MCF 10A (cell line): Measurements from ENCODE around the gene ARHGEF16. TPM values are rescaled to one million over a fixed set of nuclear protein-coding genes. Genes with fewer than 3 reads are reported as not detected.

Experiments
- BruUV-seq: library from RNA; stranded (reverse); fragments of 400-500 nt; replicated peaks from 2 replicates; lab custom pipeline; 2021; lab: Mats Ljungman, UMichigan
- CTCF ChIA-PET: fragments of 300-600 bp; sonication (Branson Sonifier 250); formaldehyde crosslinking; extraction: SDS; loops from one replicate; lab custom pipeline; 2021; ENCODE audit warnings: antibody characterized with exemption, inconsistent platforms; lab: Yijun Ruan, JAX
- POLR2A ChIA-PET: fragments of 300-600, 350-650 bp; sonication (Branson Sonifier 250); formaldehyde crosslinking; extraction: SDS; loops from one replicate; lab custom pipeline; 2020; ENCODE audit warnings: antibody characterized with exemption, inconsistent platforms; lab: Yijun Ruan, JAX
- DNase-seq: peaks from one replicate; pipeline ENCODE4 v3.0.0-alpha.2; 2018; ENCODE audit not compliant: unreplicated experiment
- H3K27ac Mint-ChIP-seq: one replicate; pipeline ENCODE4 v1.8.0; 2022; ENCODE audit warnings: mild to moderate bottlenecking, low read depth, mixed read lengths; ENCODE audit not compliant: unreplicated experiment
- H3K27me3 Mint-ChIP-seq: one replicate; pipeline ENCODE4 v1.8.0; 2022; ENCODE audit warnings: mixed read lengths; ENCODE audit not compliant: insufficient read depth, unreplicated experiment
- H3K36me3 Mint-ChIP-seq: one replicate; pipeline ENCODE4 v1.8.0; 2022; ENCODE audit warnings: mild to moderate bottlenecking, moderate library complexity, mixed read lengths; ENCODE audit not compliant: insufficient read depth, unreplicated experiment
- H3K4me1 Mint-ChIP-seq: one replicate; pipeline ENCODE4 v1.8.0; 2022; ENCODE audit warnings: mixed read lengths; ENCODE audit not compliant: insufficient read depth, unreplicated experiment
- H3K4me3 Mint-ChIP-seq: one replicate; pipeline ENCODE4 v1.8.0; 2022; ENCODE audit warnings: mild to moderate bottlenecking, moderate library complexity, mixed read lengths; ENCODE audit not compliant: unreplicated experiment
- H3K9me3 Mint-ChIP-seq: one replicate; pipeline ENCODE4 v1.8.0; 2022; ENCODE audit warnings: mixed read lengths; ENCODE audit not compliant: unreplicated experiment
- intact Hi-C: fragments of 100-400 bp; cut with micrococcal nuclease; formaldehyde crosslinking; loops from 2 replicates; pipeline ENCODE4 v1.14.1; 2022
- total RNA-seq: library from RNA; stranded (reverse); gene quantifications from 2 replicates; pipeline ENCODE4 v1.2.3, GENCODE V29; 2022
- TF ChIP-seq, protein P1 (sequence below): fragments of 200-600 bp; IDR thresholded peaks from one replicate; pipeline ENCODE4 v1.8.0; 2022; ENCODE audit warnings: antibody characterized with exemption, mild to moderate bottlenecking; ENCODE audit not compliant: unreplicated experiment

The ARHGEF16 gene
- total RNA-seq, 1 experiment from 2014 or later, result 8.6 TPM

DNA sequence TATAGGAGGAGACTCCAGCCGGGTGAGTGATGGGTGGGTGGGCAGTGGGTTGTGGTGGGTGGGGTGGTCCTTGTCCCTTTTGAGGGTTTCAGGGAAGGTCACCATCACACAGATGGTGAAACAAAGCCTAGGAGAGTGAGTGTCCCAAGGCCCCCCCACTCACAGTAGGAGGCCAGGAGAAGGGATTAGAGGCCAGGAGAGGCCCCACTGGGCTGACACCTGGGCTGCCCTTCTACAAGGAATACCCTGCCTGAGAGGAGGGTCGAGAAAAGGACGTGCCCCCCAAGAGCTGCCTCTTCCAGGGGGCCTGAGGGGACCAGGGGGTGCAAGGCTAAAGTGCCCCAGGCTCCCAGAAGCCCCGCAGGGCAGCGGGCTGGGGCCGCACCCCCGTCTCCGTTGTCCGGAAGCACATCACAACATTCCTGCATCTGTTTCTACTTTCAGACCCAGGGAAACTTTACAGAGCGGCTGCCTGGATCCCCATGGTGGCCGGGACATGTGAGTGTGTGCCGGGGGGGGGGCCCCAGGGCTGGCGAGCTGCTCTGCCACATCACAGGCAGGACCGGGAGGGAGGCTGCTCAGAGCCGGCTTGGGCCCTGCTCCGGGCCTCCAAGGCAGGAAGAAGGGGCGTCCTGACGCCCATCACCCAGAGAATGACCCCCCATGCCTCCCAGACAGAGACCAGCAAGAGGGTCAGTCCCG, 68.2 kb downstream of the ARHGEF16 start:
- Mint-ChIP-seq H3K27me3 (no peaks in the 10 kb centered on the region), H3K27ac (no peak overlapping the region), H3K36me3 (peaks cover 6% of the 10 kb centered on the region), H3K9me3 (no peaks in the 10 kb centered on the region), H3K4me3 (no peak overlapping the region), H3K4me1 (no peaks in the 10 kb centered on the region)
- POLR2A ChIA-PET, result interaction anchor here (0.6 kb wide), 1 partner anchor 96 kb away, joined by 3 read pairs; no protein-coding TSS in a partner anchor
- DNase-seq, result no peak
- intact Hi-C loops, result no loop called here
- CTCF ChIA-PET, result no interaction called here
- BruUV-seq, result no TSS peak
- TF ChIP-seq, protein P1, sequence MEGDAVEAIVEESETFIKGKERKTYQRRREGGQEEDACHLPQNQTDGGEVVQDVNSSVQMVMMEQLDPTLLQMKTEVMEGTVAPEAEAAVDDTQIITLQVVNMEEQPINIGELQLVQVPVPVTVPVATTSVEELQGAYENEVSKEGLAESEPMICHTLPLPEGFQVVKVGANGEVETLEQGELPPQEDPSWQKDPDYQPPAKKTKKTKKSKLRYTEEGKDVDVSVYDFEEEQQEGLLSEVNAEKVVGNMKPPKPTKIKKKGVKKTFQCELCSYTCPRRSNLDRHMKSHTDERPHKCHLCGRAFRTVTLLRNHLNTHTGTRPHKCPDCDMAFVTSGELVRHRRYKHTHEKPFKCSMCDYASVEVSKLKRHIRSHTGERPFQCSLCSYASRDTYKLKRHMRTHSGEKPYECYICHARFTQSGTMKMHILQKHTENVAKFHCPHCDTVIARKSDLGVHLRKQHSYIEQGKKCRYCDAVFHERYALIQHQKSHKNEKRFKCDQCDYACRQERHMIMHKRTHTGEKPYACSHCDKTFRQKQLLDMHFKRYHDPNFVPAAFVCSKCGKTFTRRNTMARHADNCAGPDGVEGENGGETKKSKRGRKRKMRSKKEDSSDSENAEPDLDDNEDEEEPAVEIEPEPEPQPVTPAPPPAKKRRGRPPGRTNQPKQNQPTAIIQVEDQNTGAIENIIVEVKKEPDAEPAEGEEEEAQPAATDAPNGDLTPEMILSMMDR, result no peak

DNA sequence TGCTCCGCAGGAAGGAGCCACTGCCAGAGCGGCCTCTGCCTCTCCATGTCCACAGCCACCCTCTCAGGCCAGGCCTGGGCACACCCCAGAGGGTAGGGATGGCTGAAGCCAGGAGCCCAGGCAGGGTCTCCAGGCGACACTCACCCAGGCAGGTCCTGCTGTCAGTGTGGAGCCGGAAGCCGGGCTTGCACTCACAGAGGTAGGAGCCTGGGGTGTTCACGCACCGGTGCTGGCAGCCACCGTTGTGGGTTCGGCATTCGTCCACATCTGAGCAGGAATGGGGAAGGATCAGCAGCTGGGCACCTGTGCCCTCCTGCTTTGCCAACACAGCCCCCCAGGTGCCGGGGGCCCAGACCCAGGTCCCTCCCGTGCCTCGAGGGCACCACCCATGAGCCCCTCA, 69.5 kb downstream of the ARHGEF16 start:
- H3K27ac Mint-ChIP-seq, result no peak overlapping the region
- POLR2A ChIA-PET, result interaction anchor here (1.1 kb wide), 1 partner anchor 17 kb away, joined by 3 read pairs; no protein-coding TSS in a partner anchor
- TF ChIP-seq, protein P1, result no peak
- intact Hi-C loops, result no loop called here
- no peaks in the 10 kb centered on the region for H3K27me3 Mint-ChIP-seq
- CTCF ChIA-PET, result interaction anchor here (0.6 kb wide), 1 partner anchor 41 kb away, joined by 4 read pairs; no protein-coding TSS in a partner anchor
- BruUV-seq, result no TSS peak
- H3K36me3 Mint-ChIP-seq, result peaks cover 6% of the 10 kb centered on the region
- no peaks in the 10 kb centered on the region for H3K4me1 Mint-ChIP-seq
- no peak overlapping the region for H3K4me3 Mint-ChIP-seq
- no peaks in the 10 kb centered on the region for H3K9me3 Mint-ChIP-seq
- DNase-seq, result no peak

DNA sequence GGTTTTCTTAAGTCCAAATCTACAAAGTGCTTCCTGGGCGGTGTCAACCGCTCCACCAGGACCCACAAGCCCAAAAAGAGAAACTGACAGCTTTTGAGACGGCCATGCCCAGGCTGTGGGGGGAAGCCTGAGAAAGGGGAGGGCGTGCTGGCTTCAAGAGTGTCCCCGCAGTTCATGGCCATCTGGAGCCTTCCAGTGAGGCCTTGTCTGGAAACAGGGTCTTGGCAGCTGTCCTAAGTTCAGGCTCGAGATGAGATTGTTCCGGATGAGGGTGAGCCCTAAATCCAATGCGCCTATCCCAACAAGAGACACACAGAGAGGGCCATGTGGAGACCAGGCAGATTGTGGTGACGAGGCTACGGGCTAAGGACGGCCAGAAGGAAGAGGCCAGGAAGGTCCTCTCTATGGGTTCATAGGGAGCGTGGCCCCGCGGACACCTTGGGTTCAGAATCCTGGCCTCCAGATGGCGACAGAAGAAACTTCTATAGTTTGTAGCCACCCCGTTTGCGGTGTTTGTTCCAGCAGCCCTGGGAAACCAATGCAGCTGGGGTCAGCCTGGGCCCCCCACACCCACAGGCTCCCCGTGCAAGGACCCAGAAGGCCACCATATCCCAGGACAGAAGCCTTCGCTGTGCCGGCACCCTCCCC, 70.2 kb downstream of the ARHGEF16 start:
- Mint-ChIP-seq H3K4me3 (no peak overlapping the region), H3K36me3 (peaks cover 6% of the 10 kb centered on the region), H3K4me1 (no peaks in the 10 kb centered on the region), H3K27ac (no peak overlapping the region), H3K9me3 (no peaks in the 10 kb centered on the region), H3K27me3 (no peaks in the 10 kb centered on the region)
- no TSS peak for BruUV-seq
- TF ChIP-seq, protein P1, result no peak
- POLR2A ChIA-PET, result interaction anchor here (1.1 kb wide), 1 partner anchor 17 kb away, joined by 3 read pairs; no protein-coding TSS in a partner anchor
- no peak for DNase-seq
- CTCF ChIA-PET, result interaction anchor here (0.6 to 6.4 kb wide), 2 partner anchors 40 to 96 kb away, joined by 4 to 37 read pairs; no protein-coding TSS in a partner anchor
- intact Hi-C loops, result no loop called here
